GM10248 (cell line): ENCODE results near the gene UBTF.

Source experiments
- CTCF ChIA-PET: fragments of 300-600 bp; sonication (Branson Sonifier 250); formaldehyde crosslinking; extraction: SDS; loops from one replicate; lab custom pipeline; 2021; ENCODE audit warnings: antibody characterized with exemption; lab: Yijun Ruan, JAX
- POLR2A ChIA-PET: fragments of 350-650 bp; sonication (Branson Sonifier 250); formaldehyde crosslinking; extraction: SDS; loops from one replicate; lab custom pipeline; 2020; ENCODE audit warnings: antibody characterized with exemption; lab: Yijun Ruan, JAX
- DNase-seq: peaks from one replicate; pipeline ENCODE4 v3.0.0; 2012; ENCODE audit errors: extremely low spot score
- TF ChIP-seq, protein P1 (sequence below): IDR thresholded peaks from 2 replicates; pipeline ENCODE4 v1.5.1; 2012; ENCODE audit warnings: mild to moderate bottlenecking, low read depth; ENCODE audit errors: extremely low read depth, missing control alignments, control extremely low read depth

The UBTF gene

DNA sequence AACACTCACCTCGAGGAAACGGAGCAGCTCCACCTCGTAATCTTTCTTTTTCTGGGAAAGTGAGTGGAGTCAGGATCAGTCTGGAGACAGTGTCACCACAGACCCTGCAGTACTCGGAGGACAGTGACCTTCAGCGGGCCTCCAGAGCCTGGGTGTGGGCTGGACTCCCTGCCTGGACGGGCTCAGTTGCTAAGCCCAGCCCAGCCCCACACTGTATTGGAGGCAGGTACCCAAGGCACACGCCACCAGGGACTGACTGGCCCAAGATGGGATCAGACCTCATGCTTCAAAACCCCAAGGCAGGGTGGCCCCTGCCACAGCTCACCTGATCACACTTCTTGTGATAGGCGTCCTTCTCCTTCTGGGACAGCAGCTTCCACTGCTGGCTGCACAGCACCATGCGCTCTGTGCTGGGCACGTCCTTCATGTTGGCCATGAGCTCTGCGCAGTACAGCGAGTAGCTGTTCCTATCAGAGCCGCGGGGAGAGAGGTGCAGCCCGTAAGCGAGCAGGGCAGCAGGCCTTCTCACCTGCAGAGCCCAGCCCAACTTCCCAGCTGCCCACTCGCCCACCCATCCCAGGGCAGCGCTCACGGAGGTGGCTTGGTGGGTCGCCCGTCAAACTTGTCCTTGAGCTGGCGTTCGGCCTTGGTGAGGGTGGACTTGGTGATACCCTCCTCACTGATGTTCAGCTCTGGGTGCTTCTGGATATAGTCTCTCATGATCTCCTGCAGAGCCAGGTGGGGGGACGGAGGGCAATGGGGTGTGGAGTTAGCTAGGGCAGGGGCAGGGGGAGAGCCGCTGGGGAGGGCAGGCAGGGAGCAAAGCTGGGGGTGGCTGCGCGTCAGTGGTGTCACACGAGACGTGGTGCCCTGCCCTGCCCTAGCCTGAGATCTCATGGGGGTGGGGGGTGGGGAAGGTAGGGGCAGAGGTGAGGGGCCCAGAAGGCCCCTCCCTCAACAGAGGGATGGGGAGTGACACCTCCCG is 7.9 kb downstream of the UBTF start:
- ChIA-PET CTCF (interaction anchor here (0.9 to 15.0 kb wide), 26 partner anchors 8 to 311 kb away, joined by 3 to 234 read pairs (median 12); partner anchors contain the start of genes ATXN7L3, FAM171A2, GRN and SLC25A39), POLR2A (no interaction called here)
- TF ChIP-seq, protein P1, sequence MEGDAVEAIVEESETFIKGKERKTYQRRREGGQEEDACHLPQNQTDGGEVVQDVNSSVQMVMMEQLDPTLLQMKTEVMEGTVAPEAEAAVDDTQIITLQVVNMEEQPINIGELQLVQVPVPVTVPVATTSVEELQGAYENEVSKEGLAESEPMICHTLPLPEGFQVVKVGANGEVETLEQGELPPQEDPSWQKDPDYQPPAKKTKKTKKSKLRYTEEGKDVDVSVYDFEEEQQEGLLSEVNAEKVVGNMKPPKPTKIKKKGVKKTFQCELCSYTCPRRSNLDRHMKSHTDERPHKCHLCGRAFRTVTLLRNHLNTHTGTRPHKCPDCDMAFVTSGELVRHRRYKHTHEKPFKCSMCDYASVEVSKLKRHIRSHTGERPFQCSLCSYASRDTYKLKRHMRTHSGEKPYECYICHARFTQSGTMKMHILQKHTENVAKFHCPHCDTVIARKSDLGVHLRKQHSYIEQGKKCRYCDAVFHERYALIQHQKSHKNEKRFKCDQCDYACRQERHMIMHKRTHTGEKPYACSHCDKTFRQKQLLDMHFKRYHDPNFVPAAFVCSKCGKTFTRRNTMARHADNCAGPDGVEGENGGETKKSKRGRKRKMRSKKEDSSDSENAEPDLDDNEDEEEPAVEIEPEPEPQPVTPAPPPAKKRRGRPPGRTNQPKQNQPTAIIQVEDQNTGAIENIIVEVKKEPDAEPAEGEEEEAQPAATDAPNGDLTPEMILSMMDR = no peak
- no peak for DNase-seq

DNA sequence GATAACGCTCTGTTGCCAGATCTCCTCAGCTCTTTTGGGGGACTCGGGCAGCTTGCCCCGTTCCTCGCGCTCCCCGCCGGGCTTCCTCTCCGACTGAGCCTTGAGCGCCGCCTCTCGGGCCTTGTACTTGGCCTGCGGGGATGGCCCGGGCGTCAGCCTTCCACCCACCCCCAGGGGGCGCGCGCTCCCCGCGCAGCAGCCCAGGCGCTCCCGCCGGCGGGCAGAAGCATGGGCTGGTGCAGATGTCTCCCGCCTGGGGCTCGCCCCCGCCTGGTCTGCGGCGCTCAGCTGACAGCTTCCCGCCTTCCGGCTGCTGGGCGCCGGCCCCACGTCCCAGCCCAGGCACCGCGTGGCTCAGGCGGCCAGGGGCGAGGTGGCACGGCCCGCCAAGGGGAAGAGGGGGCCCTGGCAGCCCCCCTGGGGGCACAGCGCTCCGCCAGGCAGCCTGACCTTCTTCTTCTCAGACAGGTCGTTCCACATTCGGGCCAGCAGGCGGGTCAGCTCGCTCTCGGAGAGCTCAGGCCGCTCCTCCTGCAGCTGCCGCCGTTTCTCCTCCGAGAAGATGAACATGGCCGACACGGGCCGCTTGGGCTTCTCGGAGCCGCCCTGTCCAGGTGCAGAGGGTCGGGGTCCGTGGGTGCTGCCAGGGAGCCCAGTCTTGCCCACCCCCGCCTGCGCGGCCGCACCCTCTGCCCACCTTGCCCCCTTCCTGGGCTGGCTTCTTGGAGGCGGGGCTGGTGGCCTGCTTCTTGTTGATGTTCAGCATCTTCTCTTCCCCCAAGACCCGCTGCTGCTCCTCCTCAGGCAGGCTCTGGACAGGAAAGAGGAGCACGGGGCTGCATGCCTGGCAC is 8.9 kb downstream of the UBTF start:
- POLR2A ChIA-PET = interaction anchor here (0.9 to 1.4 kb wide), 5 partner anchors 10 to 134 kb away, joined by 3 to 5 read pairs (median 3); partner anchors contain the start of genes GRN and TMUB2
- CTCF ChIA-PET = interaction anchor here (0.8 to 15.0 kb wide), 56 partner anchors 9 to 940 kb away, joined by 3 to 234 read pairs (median 6); partner anchors contain the start of genes ATXN7L3, FAM171A2, GRN and SLC25A39
- TF ChIP-seq, protein P1 = peak; percentile 100
- peak; percentile 91 for DNase-seq

DNA sequence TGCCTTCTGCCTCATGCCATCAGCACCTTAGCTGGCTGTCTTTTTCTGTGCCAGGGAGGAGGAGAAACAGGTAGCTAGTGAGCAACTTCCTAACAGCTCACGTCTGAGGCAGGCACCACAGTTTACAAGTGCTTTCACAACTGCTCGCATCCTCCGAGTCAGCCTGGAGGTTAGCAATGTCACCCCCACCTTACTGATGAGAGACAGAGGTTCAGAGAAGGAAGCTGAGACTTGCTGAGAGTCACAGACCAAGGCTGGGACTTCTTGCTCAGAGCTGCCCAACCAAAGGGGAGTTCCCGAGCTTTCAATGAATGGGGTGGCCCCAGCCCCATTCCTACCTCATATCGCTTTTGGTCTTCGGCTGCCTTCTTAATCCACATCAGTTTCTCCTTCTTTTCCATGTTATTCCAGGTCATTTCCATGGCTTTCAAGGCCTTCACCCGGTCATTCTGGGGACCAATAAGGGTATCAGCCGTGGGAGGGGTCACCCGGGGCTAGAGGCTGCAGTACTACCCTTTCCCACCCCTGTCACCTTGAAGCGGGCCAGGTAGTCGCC is 9.6 kb downstream of the UBTF start:
- CTCF ChIA-PET = interaction anchor here (0.7 to 15.0 kb wide), 58 partner anchors 10 to 940 kb away, joined by 3 to 234 read pairs (median 5); partner anchors contain the start of genes ATXN7L3, FAM171A2, GRN and SLC25A39
- POLR2A ChIA-PET = interaction anchor here (0.5 to 1.4 kb wide), 6 partner anchors 9 to 135 kb away, joined by 3 to 5 read pairs (median 3); partner anchors contain the start of genes GRN and TMUB2
- peak; percentile 52 for DNase-seq
- TF ChIP-seq, protein P1 = no peak

DNA sequence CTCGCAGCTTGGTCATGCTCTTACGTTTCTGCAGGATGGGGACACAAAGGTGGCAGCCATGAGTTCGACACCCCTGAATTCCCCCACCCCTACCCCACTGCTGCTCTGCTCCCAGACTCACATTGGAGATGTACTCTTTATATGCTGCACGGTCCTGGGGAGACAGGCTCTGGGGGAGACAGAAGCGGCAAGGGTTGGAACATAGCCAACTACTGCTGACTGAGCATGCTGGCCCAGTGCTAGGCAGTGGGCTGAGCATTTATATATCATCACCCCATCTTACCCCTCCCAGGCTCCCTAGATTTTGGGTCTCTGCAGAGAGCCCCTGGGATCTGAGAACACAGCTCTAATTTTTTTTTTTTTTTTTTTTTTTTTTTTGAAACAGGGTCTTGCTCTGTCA is 11.7 kb downstream of the UBTF start:
- POLR2A ChIA-PET = no interaction called here
- CTCF ChIA-PET = interaction anchor here (0.6 to 15.0 kb wide), 5 partner anchors 12 to 156 kb away, joined by 3 to 234 read pairs (median 7); partner anchors contain the start of genes FAM171A2, GRN and UBTF

DNA sequence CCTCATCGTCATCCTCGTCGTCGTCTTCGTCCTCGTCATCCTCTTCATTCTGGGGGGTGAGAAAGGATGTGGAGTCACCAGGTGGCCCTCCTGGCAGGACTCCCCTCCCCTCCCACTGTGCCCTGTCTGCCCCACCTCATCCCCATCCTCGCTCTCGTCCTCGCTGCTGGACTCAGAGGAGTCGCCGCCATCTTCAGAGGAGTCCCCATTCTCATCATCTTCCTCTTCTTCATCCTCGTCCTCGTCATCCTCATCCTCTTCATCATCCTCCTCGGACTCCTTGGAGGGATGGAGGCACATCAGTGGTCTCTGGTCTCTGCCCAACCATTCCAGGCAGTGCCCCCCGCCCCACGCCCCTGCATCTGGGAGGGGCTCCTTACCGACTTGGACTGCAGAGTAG is 12.2 kb downstream of the UBTF start:
- CTCF ChIA-PET = interaction anchor here (0.6 to 5.8 kb wide), 4 partner anchors 13 to 156 kb away, joined by 3 to 54 read pairs (median 6); partner anchors contain the start of genes FAM171A2, GRN and UBTF
- POLR2A ChIA-PET = no interaction called here
- no peak for DNase-seq
- TF ChIP-seq, protein P1 = no peak

More for the DNA sequence above, 11.7 kb downstream of the UBTF start:
- DNase-seq = no peak
- TF ChIP-seq, protein P1 = no peak

DNA sequence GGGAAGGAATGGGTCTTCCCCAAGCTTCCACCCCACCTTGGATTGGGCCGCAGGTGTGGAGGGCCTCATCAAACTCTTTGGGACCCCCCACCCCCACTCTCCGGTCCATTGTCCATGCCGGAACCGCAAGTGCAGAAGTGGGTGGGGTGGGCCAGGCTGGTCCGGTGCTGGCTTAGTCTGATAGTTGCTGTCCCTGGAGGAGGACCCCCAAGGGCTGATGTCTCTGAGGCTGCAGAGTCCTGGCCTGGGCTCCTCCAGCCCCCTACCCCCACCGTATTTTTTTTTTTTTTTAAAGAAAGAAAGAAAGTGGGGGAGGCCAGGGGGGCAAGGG is 12.7 kb downstream of the UBTF start:
- CTCF ChIA-PET = interaction anchor here (0.9 to 5.8 kb wide), 5 partner anchors 13 to 157 kb away, joined by 3 to 54 read pairs (median 4); partner anchors contain the start of genes FAM171A2 and UBTF
- DNase-seq = no peak
- POLR2A ChIA-PET = no interaction called here
- TF ChIP-seq, protein P1 = no peak
